Progenitor cell of endocrine pancreas (in vitro differentiated cells): ENCODE measurements around the gene NEUROG2. TPM values are rescaled to one million over a fixed set of nuclear protein-coding genes. Genes with fewer than 3 reads are reported as not detected.

Experiments used
- DNase-seq: peaks from one replicate; pipeline ENCODE4 v3.0.0; 2021; ENCODE audit warnings: low spot score; ENCODE audit not compliant: unreplicated experiment
- H3K27ac Mint-ChIP-seq: 2 replicates; pipeline ENCODE4 v1.8.0; 2021; ENCODE audit warnings: mild to moderate bottlenecking, moderate library complexity, mixed read lengths
- H3K27me3 Mint-ChIP-seq: 2 replicates; pipeline ENCODE4 v1.8.0; 2021; ENCODE audit warnings: mixed read lengths
- H3K36me3 Mint-ChIP-seq: 2 replicates; pipeline ENCODE4 v1.8.0; 2022; ENCODE audit warnings: mixed read lengths; ENCODE audit not compliant: insufficient read depth
- H3K4me1 Mint-ChIP-seq: 2 replicates; pipeline ENCODE4 v1.8.0; 2021; ENCODE audit warnings: low read depth, mixed read lengths
- H3K4me3 Mint-ChIP-seq: 2 replicates; pipeline ENCODE4 v1.8.0; 2021; ENCODE audit warnings: low read depth, mild to moderate bottlenecking, moderate library complexity, mixed read lengths
- H3K9me3 Mint-ChIP-seq: 2 replicates; pipeline ENCODE4 v1.8.0; 2021; ENCODE audit warnings: low read depth, mixed read lengths
- total RNA-seq: library from RNA; stranded (reverse); gene quantifications from 2 replicates; pipeline ENCODE4 v1.2.1, GENCODE V29; 2021
- TF ChIP-seq, protein P1 (sequence below): fragments of 200-600 bp; sonication (generic); IDR thresholded peaks from one replicate; pipeline ENCODE4 v1.5.0; 2021; ENCODE audit warnings: antibody characterized with exemption, mild to moderate bottlenecking; ENCODE audit not compliant: unreplicated experiment

The NEUROG2 gene
- total RNA-seq, 1 donor from 2014 or later, result not detected

DNA sequence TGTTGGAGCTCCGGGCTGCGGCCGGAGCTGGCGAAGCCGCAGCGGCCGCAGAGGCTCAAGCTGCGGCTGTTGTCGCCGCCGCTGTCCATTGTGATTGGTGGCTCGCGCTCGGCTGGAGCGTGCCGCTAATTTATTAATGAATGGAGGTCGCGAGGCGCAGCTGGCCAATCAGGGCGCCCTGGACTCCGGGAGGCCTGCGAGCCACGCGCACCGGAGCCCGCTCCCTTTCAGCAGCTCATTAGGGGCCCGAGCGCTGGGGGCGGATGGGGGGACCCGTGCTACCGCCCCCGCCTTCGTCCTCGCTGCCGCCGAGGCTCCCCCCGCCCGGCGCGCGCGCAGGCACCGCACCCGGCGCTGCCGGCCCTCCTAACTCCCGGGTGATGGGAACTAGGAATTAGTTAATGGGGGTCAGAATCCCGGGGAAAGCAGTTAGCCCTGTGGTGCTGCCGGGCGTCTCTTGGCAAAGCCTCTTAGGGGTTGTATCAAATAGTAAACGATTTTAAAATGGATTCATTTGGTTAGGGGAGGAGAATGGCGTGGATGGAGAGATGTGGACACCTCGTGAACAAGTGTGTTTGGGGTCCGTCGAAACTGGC is 589 bp upstream of the NEUROG2 start:
- no peaks in the 10 kb centered on the region for H3K9me3 Mint-ChIP-seq
- DNase-seq, result peak; percentile 43
- peak overlapping the region; percentile 60 for H3K4me3 Mint-ChIP-seq
- TF ChIP-seq, protein P1, sequence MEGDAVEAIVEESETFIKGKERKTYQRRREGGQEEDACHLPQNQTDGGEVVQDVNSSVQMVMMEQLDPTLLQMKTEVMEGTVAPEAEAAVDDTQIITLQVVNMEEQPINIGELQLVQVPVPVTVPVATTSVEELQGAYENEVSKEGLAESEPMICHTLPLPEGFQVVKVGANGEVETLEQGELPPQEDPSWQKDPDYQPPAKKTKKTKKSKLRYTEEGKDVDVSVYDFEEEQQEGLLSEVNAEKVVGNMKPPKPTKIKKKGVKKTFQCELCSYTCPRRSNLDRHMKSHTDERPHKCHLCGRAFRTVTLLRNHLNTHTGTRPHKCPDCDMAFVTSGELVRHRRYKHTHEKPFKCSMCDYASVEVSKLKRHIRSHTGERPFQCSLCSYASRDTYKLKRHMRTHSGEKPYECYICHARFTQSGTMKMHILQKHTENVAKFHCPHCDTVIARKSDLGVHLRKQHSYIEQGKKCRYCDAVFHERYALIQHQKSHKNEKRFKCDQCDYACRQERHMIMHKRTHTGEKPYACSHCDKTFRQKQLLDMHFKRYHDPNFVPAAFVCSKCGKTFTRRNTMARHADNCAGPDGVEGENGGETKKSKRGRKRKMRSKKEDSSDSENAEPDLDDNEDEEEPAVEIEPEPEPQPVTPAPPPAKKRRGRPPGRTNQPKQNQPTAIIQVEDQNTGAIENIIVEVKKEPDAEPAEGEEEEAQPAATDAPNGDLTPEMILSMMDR, result no peak
- no peak overlapping the region for H3K27ac Mint-ChIP-seq
- no peaks in the 10 kb centered on the region for H3K36me3 Mint-ChIP-seq
- H3K4me1 Mint-ChIP-seq, result peaks cover 15% of the 10 kb centered on the region
- H3K27me3 Mint-ChIP-seq, result peaks cover 98% of the 10 kb centered on the region

DNA sequence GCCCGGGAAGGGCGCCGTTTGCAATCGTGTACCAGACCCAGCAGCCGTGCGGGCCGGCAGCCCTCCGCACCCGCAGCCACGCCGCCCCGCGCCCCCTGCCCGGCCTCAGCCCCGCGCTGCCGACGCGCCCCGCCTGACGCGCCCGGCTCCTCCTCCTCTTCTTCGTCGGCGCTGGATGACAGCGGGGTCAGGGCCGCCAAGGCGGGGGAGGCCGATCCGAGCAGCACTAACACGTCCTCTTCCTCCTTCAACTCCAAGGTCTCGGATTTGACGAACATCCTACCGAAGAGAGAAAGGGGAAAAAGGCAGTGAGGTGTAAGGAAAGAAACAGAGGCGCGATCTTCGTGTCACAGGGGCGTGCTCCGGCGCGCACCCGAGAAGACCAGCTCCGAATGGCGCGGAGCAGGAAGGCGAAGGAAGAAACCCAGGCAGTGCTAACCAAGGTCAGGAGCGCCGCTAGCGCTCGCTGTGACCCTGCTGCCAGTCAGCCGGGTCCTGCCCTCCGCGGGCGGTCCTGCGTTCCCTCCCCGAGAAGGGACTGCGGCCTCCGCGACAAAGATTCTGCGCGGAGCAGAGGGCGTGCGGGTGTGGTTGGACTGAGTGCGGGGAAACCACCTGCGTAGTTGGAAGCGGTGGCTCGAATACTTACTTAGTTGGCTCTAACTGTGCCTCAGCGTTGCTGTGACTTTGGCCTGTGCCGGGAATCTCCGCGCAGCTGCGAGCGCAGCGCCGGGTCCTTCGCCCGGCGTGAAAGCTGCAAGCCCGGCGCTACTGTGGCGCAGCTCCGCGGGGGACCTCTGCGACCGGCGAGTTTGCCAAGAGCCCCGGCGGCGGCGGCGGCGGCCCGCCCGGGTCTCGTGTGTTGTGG is 548 bp downstream of the NEUROG2 start:
- no peaks in the 10 kb centered on the region for H3K9me3 Mint-ChIP-seq
- peak; percentile 20 for DNase-seq

DNA sequence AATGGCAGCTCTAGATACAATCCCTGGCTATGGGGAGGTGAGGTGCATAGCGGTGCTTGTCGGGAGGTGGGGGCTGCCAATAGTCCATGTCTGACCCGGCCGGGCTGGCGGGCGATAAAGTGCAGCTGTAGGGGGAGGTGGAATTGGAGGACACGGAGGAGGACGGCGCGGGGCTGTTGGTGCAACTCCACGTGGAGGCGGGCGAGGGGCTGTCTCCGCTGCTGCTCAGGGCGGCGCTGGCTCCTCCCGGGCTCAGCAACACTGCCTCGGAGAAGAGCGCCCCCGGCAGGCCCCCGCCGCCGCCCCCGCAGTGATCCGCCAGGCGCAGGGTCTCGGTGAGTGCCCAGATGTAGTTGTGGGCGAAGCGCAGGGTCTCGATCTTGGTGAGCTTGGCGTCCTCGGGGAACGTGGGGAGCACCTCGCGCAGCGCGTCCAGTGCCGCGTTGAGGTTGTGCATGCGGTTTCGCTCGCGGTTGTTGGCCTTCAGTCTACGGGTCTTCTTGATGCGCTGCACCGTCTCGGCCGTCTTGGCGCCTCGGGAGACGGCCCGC is 1.3 kb downstream of the NEUROG2 start:
- TF ChIP-seq, protein P1, result no peak
- no peaks in the 10 kb centered on the region for H3K9me3 Mint-ChIP-seq
- peaks cover 95% of the 10 kb centered on the region for H3K27me3 Mint-ChIP-seq
- peak overlapping the region; percentile 59 for H3K4me3 Mint-ChIP-seq
- no peak for DNase-seq
- H3K4me1 Mint-ChIP-seq, result peaks cover 11% of the 10 kb centered on the region
- no peaks in the 10 kb centered on the region for H3K36me3 Mint-ChIP-seq
- no peak overlapping the region for H3K27ac Mint-ChIP-seq

More for the DNA sequence above, 548 bp downstream of the NEUROG2 start:
- H3K4me3 Mint-ChIP-seq, result peak overlapping the region; percentile 79
- TF ChIP-seq, protein P1, result no peak
- peaks cover 95% of the 10 kb centered on the region for H3K27me3 Mint-ChIP-seq
- no peaks in the 10 kb centered on the region for H3K36me3 Mint-ChIP-seq
- H3K27ac Mint-ChIP-seq, result peak overlapping the region; percentile 71
- peaks cover 11% of the 10 kb centered on the region for H3K4me1 Mint-ChIP-seq

DNA sequence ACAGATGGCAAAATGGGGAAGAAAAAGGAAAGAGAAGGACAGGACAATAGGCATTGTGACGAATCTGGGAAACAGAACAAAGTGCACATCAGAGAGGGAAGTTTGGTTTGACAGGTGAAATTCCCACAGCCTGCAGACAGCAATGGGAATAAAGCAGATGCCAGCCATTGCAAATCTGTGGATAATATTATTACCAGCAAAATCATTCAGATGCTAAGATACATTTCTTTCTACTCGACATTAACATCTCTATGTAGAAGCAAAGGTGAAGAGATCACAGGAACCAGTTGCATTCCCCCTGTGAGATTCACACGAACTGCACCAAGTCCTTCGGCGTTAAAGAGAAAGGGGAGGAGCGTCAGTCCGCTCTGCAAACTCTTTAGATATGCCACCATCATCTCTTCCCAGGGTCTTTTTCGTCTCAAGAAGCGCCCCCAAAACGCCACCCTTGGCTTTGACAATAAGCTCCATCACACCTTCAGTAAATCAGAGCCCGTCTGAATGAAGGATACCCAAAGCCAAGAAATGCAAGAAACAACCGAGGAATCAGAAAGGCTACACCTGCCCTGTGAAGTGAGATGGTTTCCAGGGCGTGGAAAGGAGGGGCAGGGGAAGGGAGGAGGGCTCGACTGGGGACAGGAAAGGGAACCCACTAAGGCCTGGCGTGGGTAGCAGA is 1.9 kb downstream of the NEUROG2 start:
- no peak for DNase-seq
- Mint-ChIP-seq H3K36me3 (no peaks in the 10 kb centered on the region), H3K4me1 (peaks cover 11% of the 10 kb centered on the region), H3K4me3 (peak overlapping the region; percentile 59), H3K27ac (no peak overlapping the region), H3K27me3 (peaks cover 95% of the 10 kb centered on the region), H3K9me3 (no peaks in the 10 kb centered on the region)
- TF ChIP-seq, protein P1, result no peak

DNA sequence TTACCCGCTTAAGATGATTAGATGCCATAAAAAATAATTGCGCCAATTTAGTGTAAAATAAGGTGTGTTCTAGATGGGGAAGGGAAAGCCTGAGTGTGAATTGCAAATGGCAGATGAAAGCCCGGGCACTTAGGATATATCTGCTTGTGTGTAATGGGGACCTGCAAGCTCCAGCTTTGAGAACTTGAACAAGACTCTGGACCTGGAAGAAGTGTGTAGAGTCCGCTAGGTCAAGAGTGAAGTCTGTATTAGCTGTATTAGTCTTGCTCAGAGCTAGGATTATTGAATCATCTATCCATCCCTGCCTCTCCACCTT is 4.2 kb downstream of the NEUROG2 start:
- Mint-ChIP-seq H3K36me3 (no peaks in the 10 kb centered on the region), H3K4me3 (no peak overlapping the region), H3K27me3 (peaks cover 92% of the 10 kb centered on the region), H3K27ac (no peak overlapping the region), H3K4me1 (peaks cover 11% of the 10 kb centered on the region), H3K9me3 (no peaks in the 10 kb centered on the region)
- no peak for DNase-seq
- TF ChIP-seq, protein P1, result no peak
